Activated CD8-positive, alpha-beta memory T cell treated with anti-CD3 and anti-CD28 coated beads, Interleukin-2, amount 50 U/mL, for 4 hours (primary cell): ENCODE data around the gene DCDC2.
"Not testable (repeated sequence)": the region's sequence is repeated elsewhere in the genome, so short reads cannot be mapped to it uniquely, and the experiment has no call there.

ENCODE experiments used
- DNase-seq: peaks from one replicate; pipeline ENCODE4 v3.0.0-alpha.2; 2020

Gene DCDC2

GRCh38 chr6:24253360-24253759, 104.5 kb downstream of the DCDC2 start:
- no peak for DNase-seq

GRCh38 chr6:24252280-24252679, 105.6 kb downstream of the DCDC2 start:
- DNase-seq: no peak

- no peak for DNase-seq
Measured at GRCh38 chr6:24251339-24251738, 106.5 kb downstream of the DCDC2 start.

- no peak for DNase-seq
Measured at GRCh38 chr6:24249926-24250325, 107.9 kb downstream of the DCDC2 start.

- DNase-seq: no peak
Measured at GRCh38 chr6:24245275-24245674, 112.6 kb downstream of the DCDC2 start.

- no peak for DNase-seq
Measured at GRCh38 chr6:24242924-24243323, 114.9 kb downstream of the DCDC2 start.

GRCh38 chr6:24241779-24242178, 116.1 kb downstream of the DCDC2 start:
- not testable (repeated sequence) for DNase-seq

- DNase-seq: no peak
Measured at GRCh38 chr6:24240943-24241342, 116.9 kb downstream of the DCDC2 start.

- DNase-seq: no peak
Measured at GRCh38 chr6:24240380-24240928, 117.4 kb downstream of the DCDC2 start.

GRCh38 chr6:24238700-24239099, 119.2 kb downstream of the DCDC2 start:
- no peak for DNase-seq

- not testable (repeated sequence) for DNase-seq
Measured at GRCh38 chr6:24236779-24237178, 121.1 kb downstream of the DCDC2 start.

- no peak for DNase-seq
Measured at GRCh38 chr6:24233813-24234442, 123.9 kb downstream of the DCDC2 start.

GRCh38 chr6:24231438-24231977, 126.4 kb downstream of the DCDC2 start:
- no peak for DNase-seq

- no peak for DNase-seq
Measured at GRCh38 chr6:24229696-24230405, 128.0 kb downstream of the DCDC2 start.

- no peak for DNase-seq
Measured at GRCh38 chr6:24228681-24229255, 129.1 kb downstream of the DCDC2 start.

GRCh38 chr6:24228123-24228522, 129.7 kb downstream of the DCDC2 start:
- DNase-seq: no peak

- no peak for DNase-seq
Measured at GRCh38 chr6:24227556-24227955, 130.3 kb downstream of the DCDC2 start.

- DNase-seq: no peak
Measured at GRCh38 chr6:24226541-24226940, 131.3 kb downstream of the DCDC2 start.

- no peak for DNase-seq
Measured at GRCh38 chr6:24225838-24226237, 132.0 kb downstream of the DCDC2 start.

GRCh38 chr6:24223115-24223919, 134.5 kb downstream of the DCDC2 start:
- DNase-seq: no peak

GRCh38 chr6:24219670-24220069, 138.2 kb downstream of the DCDC2 start:
- no peak for DNase-seq

GRCh38 chr6:24214984-24215383, 142.9 kb downstream of the DCDC2 start:
- DNase-seq: no peak

GRCh38 chr6:24207413-24207812, 150.4 kb downstream of the DCDC2 start:
- DNase-seq: no peak
